Progenitor cell of endocrine pancreas (in vitro differentiated cells): ENCODE measurements around the gene DAP. TPM values are rescaled to one million over a fixed set of nuclear protein-coding genes. Genes with fewer than 3 reads are reported as not detected.

Source experiments
- DNase-seq: peaks from one replicate; pipeline ENCODE4 v3.0.0; 2021; ENCODE audit warnings: low spot score; ENCODE audit not compliant: unreplicated experiment
- H3K27ac Mint-ChIP-seq: 2 replicates; pipeline ENCODE4 v1.8.0; 2021; ENCODE audit warnings: mild to moderate bottlenecking, moderate library complexity, mixed read lengths
- H3K27me3 Mint-ChIP-seq: 2 replicates; pipeline ENCODE4 v1.8.0; 2021; ENCODE audit warnings: mixed read lengths
- H3K36me3 Mint-ChIP-seq: 2 replicates; pipeline ENCODE4 v1.8.0; 2022; ENCODE audit warnings: mixed read lengths; ENCODE audit not compliant: insufficient read depth
- H3K4me1 Mint-ChIP-seq: 2 replicates; pipeline ENCODE4 v1.8.0; 2021; ENCODE audit warnings: low read depth, mixed read lengths
- H3K4me3 Mint-ChIP-seq: 2 replicates; pipeline ENCODE4 v1.8.0; 2021; ENCODE audit warnings: low read depth, mild to moderate bottlenecking, moderate library complexity, mixed read lengths
- H3K9me3 Mint-ChIP-seq: 2 replicates; pipeline ENCODE4 v1.8.0; 2021; ENCODE audit warnings: low read depth, mixed read lengths
- total RNA-seq: library from RNA; stranded (reverse); gene quantifications from 2 replicates; pipeline ENCODE4 v1.2.1, GENCODE V29; 2021
- TF ChIP-seq, protein P1 (sequence below): fragments of 200-600 bp; sonication (generic); IDR thresholded peaks from one replicate; pipeline ENCODE4 v1.5.0; 2021; ENCODE audit warnings: antibody characterized with exemption, mild to moderate bottlenecking; ENCODE audit not compliant: unreplicated experiment

Gene DAP
- total RNA-seq, 1 donor from 2014 or later: 91.1 TPM

DNA sequence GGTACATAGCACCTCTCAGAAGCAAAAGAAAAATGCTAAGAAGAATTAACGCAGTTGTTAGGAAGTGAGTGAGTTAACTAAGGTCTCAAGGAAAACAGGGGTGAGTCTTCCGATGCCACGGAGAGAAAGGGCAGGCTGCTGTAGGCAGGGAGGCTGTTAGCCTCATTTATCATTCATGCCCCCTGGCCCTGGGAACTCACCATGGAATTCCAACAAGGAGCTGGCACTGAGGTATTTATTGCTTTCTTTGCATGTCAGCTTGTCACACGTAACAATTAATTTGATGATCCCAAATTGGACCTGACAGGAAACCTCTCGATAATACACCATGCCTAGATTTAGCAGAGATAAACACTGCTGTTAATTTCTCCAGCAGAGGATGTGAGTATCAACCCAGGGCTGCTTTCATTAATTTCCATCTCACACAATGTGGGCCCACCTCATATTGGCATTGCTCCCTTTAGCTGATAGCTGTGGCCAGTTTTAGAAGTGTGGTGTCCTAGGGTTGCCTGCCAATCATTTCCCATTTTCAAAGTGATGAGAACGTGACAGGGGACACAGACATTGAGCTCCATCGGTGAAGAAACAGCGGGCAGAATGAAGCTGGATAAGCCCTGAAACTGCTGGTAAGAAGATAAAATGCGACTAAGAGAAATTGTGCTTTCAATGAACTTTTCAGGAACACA, 45.3 kb downstream of the DAP start:
- DNase-seq: no peak
- H3K36me3 Mint-ChIP-seq: peaks cover 31% of the 10 kb centered on the region
- peaks cover 3% of the 10 kb centered on the region for H3K4me1 Mint-ChIP-seq
- H3K4me3 Mint-ChIP-seq: no peak overlapping the region
- TF ChIP-seq, protein P1, sequence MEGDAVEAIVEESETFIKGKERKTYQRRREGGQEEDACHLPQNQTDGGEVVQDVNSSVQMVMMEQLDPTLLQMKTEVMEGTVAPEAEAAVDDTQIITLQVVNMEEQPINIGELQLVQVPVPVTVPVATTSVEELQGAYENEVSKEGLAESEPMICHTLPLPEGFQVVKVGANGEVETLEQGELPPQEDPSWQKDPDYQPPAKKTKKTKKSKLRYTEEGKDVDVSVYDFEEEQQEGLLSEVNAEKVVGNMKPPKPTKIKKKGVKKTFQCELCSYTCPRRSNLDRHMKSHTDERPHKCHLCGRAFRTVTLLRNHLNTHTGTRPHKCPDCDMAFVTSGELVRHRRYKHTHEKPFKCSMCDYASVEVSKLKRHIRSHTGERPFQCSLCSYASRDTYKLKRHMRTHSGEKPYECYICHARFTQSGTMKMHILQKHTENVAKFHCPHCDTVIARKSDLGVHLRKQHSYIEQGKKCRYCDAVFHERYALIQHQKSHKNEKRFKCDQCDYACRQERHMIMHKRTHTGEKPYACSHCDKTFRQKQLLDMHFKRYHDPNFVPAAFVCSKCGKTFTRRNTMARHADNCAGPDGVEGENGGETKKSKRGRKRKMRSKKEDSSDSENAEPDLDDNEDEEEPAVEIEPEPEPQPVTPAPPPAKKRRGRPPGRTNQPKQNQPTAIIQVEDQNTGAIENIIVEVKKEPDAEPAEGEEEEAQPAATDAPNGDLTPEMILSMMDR: no peak
- H3K9me3 Mint-ChIP-seq: no peaks in the 10 kb centered on the region
- H3K27me3 Mint-ChIP-seq: no peaks in the 10 kb centered on the region
- H3K27ac Mint-ChIP-seq: no peak overlapping the region

DNA sequence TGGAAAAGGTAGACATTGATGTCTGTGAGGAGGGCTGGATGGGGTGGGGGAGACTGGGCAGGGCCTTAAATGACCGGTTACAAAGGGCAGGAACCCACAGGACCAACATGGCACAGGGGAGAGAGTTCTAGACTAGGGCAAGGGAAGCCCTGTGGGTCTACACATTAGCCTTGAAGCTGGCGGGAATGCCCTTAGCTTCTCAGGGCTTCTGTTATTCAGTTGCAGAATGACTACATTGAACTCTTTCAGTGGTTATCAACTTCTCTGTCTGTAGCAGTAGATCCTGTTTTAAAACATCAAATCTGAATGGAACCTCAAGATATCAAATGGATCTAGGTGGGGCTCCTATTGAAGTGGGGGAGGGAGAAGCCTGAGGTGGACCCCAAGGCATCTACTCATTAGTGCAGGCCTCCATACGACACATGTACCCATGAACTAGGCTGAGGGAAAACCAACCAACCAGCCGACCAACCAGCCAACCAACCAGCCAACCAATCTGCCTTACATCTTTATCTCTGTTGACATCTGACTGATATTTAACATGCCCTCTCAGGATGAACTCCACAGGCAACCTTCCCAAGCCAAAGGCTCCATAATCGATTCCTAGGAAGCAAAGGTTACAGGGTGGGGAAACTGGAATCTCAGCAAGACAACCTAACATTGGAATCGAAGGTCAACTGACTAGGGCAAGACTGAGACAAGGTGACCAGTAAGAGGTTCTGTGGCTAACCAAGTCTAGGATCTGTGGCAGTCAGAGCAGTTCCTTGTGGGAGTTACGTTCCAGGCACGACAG, 48.3 kb downstream of the DAP start:
- Mint-ChIP-seq H3K9me3 (no peaks in the 10 kb centered on the region), H3K36me3 (peaks cover 29% of the 10 kb centered on the region), H3K27me3 (no peaks in the 10 kb centered on the region), H3K27ac (peak overlapping the region; percentile 26), H3K4me1 (peaks cover 3% of the 10 kb centered on the region), H3K4me3 (no peak overlapping the region)
- TF ChIP-seq, protein P1: no peak
- DNase-seq: no peak

DNA sequence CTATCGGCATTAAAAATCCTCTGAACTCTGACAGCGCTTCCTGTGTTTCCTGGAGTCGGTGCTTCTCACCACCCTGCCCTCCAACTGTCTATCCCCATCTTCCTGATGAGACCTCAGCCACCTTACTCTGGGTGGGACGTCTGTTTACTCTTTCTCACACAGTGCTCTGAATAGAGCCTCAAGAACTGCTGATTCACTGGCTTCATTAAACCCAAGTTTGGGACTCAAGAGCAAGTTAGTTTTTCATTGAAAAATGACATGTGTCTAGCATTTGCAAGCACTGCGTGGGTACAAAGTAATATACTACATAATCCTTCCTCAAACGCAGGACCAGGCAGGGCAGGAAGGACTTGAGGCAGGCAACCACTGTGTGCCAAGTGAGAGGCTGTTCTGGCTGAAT, 49.5 kb downstream of the DAP start:
- H3K4me1 Mint-ChIP-seq: peaks cover 3% of the 10 kb centered on the region
- H3K4me3 Mint-ChIP-seq: no peak overlapping the region
- peaks cover 27% of the 10 kb centered on the region for H3K36me3 Mint-ChIP-seq
- TF ChIP-seq, protein P1: no peak
- no peaks in the 10 kb centered on the region for H3K9me3 Mint-ChIP-seq
- H3K27me3 Mint-ChIP-seq: no peaks in the 10 kb centered on the region
- no peak for DNase-seq
- peak overlapping the region; percentile 71 for H3K27ac Mint-ChIP-seq

DNA sequence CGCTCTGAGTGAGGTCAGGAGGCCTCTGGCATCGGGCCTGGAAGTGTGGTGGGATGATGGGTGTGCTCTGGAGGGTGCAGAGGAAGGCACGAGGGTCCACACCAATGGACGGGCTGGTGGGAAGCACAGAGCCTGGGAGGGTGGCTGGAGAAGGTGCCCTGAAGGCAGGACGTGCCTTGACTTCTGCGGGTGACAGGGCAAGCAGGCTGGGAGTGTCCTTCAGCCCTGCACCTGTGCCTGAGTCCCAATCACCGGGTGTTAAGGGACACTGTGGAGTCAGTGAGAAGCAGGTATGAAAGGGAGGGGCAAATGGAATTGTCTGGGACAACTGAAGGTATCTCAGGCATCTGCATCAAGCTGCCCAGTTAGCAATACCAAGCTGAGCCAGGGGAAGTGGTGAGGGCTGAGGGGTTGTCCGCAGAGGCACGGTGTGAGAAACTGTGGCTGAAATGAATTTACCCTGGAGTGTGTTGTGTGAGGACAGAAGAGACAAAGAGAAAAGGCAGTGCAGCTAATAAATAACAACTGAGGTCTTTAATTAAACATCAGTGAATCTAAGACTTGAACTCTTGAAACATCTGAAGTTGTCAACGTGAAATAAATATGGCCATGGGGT, 50.4 kb downstream of the DAP start:
- TF ChIP-seq, protein P1: no peak
- Mint-ChIP-seq H3K36me3 (peaks cover 23% of the 10 kb centered on the region), H3K27me3 (no peaks in the 10 kb centered on the region), H3K27ac (no peak overlapping the region), H3K9me3 (no peaks in the 10 kb centered on the region), H3K4me1 (peaks cover 3% of the 10 kb centered on the region), H3K4me3 (no peak overlapping the region)
- DNase-seq: no peak

DNA sequence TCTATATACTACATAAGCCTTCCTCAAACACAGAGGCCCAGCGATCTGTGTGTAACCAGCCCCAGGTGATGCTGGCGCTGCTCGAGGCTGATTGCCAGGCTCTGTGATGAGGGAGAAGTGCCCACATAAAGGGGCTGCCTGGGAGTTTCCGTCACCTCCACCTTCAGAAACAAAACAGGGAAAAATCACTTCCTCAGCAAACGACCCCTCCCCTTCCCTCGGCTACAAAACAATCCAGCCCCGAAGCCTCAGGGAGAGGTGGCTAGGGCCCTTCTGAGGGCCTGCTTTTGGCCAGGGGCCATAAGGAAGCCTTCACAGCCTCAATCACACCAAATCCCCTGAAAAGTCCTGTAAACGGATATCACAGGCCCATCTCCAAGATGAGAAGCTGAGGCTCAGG, 51.1 kb downstream of the DAP start:
- no peak overlapping the region for H3K4me3 Mint-ChIP-seq
- H3K9me3 Mint-ChIP-seq: no peaks in the 10 kb centered on the region
- H3K36me3 Mint-ChIP-seq: peaks cover 21% of the 10 kb centered on the region
- no peak for DNase-seq
- TF ChIP-seq, protein P1: no peak
- peaks cover 3% of the 10 kb centered on the region for H3K4me1 Mint-ChIP-seq
- H3K27me3 Mint-ChIP-seq: no peaks in the 10 kb centered on the region
- H3K27ac Mint-ChIP-seq: no peak overlapping the region
